KOPT-K1 (cell line): Measurements from ENCODE around the gene SCIN.
"Not testable (repeated sequence)": the region's sequence is repeated elsewhere in the genome, so short reads cannot be mapped to it uniquely, and the experiment has no call there.

Source experiments
- H3K27ac ChIP-seq: fragments of 200-600 bp; sonication (generic); 2 replicates; pipeline ENCODE4 v1.5.1; 2016; ENCODE audit warnings: antibody characterized with exemption, mild to moderate bottlenecking, low read depth, low read length; ENCODE audit not compliant: poor library complexity, severe bottlenecking
- H3K36me3 ChIP-seq: fragments of 200-600 bp; sonication (generic); 2 replicates; pipeline ENCODE4 v1.5.1; 2017; ENCODE audit warnings: antibody characterized with exemption, mild to moderate bottlenecking, low read length, moderate library complexity; ENCODE audit not compliant: insufficient read depth
- H3K9me3 ChIP-seq: fragments of 200-600 bp; sonication (generic); 2 replicates; pipeline ENCODE4 v1.5.1; 2017; ENCODE audit warnings: antibody characterized with exemption, low read length, mild to moderate bottlenecking; ENCODE audit not compliant: insufficient read depth, poor library complexity, severe bottlenecking

Gene SCIN

DNA sequence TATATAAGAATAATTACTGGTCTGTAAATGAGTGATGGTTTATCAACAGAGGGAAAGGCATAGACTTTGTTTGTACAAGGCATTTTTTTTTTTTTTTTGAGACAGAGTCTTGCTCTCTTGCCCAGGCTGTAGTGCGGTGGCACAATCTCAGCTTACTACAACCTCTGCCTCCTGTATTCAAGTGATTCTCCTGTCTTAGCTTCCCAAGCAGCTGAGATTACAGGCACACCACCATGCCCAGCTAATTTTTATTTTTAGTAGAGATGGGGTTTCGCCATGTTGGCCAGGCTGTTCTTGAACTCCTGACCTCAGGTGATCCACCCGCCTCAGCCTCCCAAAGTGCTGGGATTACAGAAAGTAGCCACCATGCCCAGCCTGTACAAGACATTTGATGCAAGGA is 120.9 kb downstream of the SCIN start:
- not testable (repeated sequence) for H3K27ac ChIP-seq, H3K36me3 ChIP-seq, H3K9me3 ChIP-seq

GRCh38 chr7:12692035-12692434 is 121.5 kb downstream of the SCIN start:
- no peaks in the 10 kb centered on the region for H3K36me3 ChIP-seq
- no peaks in the 10 kb centered on the region for H3K9me3 ChIP-seq
- H3K27ac ChIP-seq: no peak overlapping the region

DNA sequence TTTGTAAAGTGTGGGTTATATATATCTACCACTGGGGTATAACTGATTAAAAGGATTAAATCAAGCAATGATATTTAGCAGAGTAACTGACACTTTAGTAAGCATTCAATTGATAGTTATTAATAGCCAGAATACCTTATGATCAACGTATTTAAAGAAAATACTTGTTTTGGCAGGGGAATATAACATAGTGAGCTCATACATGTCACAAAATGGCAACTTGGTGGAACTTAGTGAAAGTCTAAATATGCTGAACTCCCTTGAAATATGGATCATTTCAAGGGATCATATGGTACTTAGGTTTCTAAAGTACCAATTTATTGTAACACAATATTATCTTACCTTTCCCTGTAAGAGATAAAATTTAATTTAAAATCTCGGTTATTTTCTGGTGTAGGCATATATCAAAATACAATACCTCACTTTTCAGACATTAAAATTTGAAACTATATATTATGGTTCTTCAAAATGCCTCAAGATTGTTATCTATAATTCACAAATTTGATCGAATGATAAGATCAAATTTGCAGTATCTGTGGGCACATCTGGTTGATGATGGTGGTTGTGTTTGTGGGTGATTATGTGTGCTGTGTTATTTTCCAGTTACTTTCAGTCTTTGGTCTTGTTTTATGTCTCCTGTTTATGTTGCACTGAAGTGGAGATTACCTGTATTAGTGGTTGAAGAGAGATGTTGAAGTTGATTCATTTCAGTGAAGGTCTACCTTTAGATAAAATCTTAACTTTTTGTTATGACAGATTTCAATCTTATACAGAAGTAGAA is 122.1 kb downstream of the SCIN start:
- H3K9me3 ChIP-seq: no peaks in the 10 kb centered on the region
- no peak overlapping the region for H3K27ac ChIP-seq
- H3K36me3 ChIP-seq: no peaks in the 10 kb centered on the region

DNA sequence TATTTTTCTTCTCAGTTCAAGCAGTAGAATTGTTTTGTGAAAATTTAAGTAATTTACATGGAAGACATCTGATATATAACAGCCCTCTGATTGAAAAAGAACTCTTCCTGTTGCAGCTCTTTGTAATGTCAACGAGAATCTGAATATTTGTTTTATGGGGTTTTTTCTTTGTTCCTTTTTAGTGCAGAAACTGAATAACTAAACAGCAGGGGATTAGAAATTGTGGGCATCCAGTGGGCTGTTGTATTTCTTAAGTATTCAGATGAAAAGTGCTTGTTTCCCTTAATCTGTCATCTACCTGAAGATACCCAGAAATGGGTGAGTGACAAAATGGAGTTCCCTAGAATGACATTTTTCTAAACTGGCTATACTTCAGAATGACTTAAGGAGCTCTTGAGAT is 124.3 kb downstream of the SCIN start:
- no peak overlapping the region for H3K27ac ChIP-seq
- H3K36me3 ChIP-seq: no peaks in the 10 kb centered on the region
- no peaks in the 10 kb centered on the region for H3K9me3 ChIP-seq

DNA sequence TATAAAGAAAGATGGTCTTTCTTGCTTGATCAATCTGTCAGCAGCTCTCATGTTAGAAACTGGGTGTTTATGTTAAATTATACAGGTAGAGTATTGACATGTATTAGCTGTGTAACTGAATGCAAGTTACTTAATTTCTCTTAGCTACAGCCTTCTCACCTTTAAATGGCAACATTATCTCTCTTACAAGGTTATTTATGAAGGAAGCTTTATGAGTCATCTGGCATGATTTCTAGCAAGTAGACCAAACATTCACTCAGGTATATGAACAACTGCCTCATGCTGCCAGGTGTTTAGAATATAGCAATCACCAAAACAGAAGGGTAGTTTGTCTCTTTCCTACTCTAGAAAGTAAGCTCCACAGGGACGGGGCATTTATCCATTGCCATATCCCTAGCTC is 125.4 kb downstream of the SCIN start:
- no peak overlapping the region for H3K27ac ChIP-seq
- no peaks in the 10 kb centered on the region for H3K9me3 ChIP-seq
- H3K36me3 ChIP-seq: no peaks in the 10 kb centered on the region

GRCh38 chr7:12699299-12699698 is 128.8 kb downstream of the SCIN start:
- H3K36me3 ChIP-seq: no peaks in the 10 kb centered on the region
- H3K27ac ChIP-seq: no peak overlapping the region
- H3K9me3 ChIP-seq: no peaks in the 10 kb centered on the region

DNA sequence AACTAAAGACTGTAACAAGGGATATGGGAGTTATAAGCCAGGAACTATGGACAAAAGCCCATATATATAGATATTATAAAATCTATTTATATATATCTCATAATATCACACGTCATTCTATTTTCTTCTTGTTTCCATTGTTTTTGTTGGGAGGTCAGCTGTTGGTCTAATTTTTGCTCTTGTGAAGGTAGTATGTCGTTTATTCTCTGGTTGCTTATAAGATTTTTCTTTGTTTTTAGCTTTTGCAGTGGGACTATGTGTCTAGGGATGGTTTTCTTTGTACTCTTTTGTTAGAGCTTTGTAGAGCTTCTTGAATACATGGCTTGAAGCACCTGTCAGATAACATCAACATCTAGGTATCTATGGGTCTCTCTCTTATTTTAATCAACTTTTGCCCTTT is 130.9 kb downstream of the SCIN start:
- Histone ChIP-seq H3K9me3 (no peaks in the 10 kb centered on the region), H3K27ac (no peak overlapping the region), H3K36me3 (no peaks in the 10 kb centered on the region)

GRCh38 chr7:12703881-12704280 is 133.4 kb downstream of the SCIN start:
- H3K27ac ChIP-seq: no peak overlapping the region
- no peaks in the 10 kb centered on the region for H3K36me3 ChIP-seq
- H3K9me3 ChIP-seq: no peaks in the 10 kb centered on the region

DNA sequence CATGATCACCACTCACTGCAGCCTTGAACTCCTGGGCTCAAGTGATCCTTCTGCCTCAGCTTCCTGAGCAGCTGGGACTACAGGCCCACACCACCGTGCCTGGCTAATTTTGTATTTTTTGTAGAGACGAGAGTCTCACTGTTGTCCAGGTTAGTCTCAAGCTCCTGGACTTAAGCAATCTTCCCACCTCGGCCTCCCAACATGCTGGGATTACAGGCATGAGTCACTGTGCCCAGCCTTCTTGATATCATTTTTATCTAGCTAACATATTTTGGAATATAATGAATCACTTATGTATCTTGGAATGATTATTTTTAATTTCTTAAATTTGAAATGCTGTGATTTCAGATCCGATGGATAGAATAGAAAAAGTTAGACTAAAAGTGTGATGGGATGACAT is 135.4 kb downstream of the SCIN start:
- Histone ChIP-seq H3K27ac (no peak overlapping the region), H3K36me3 (no peaks in the 10 kb centered on the region), H3K9me3 (no peaks in the 10 kb centered on the region)

DNA sequence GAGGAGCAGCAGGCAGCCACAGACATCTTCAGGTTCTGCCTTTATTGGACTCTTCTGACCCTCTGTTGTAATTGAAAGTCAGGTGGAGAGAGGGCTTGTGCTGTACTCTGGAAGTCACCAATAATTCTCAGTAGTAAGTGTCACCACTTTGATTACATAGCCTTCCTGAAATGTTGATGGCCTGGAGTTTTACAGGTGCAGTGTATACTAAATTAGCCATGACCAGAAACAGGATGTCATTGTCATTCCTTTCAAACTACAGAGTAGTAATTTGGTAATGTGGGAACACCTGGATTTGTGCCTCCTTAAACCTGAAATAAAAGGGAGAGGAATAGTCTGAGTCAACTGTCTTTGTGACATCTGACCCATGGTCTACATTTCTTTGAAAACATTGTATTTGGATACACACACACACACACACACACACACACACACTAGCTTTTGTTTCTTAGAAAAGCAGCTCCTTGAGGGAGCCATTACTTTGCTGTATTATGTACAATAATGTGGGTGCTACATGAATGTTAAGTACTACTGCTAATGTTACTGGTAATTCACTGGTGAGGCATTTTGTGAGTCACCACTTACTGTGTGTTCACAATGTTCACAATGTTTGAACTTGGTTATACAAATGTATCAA is 136.5 kb downstream of the SCIN start:
- no peak overlapping the region for H3K27ac ChIP-seq
- no peaks in the 10 kb centered on the region for H3K9me3 ChIP-seq
- H3K36me3 ChIP-seq: no peaks in the 10 kb centered on the region

DNA sequence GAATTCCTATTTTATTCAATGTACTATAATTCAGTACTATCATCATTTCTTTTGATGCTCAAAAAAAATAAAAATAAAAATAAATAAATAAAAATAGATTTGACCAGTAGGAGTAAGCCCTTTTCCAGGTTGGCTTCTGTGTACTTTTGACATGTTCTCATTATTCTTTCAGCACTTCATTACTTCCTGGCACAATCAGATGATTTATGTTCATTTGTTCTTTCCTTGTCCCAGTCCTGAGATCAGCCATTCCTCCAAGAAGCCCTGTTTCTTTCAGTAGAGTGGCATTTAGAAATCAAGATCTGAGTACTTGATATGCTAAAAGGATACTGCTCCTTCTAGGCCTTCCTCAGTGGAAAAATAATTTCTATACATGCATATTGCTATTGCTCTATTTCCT is 137.8 kb downstream of the SCIN start:
- H3K9me3 ChIP-seq: no peaks in the 10 kb centered on the region
- H3K27ac ChIP-seq: no peak overlapping the region

More for the DNA sequence above, 137.8 kb downstream of the SCIN start:
- H3K36me3 ChIP-seq: no peaks in the 10 kb centered on the region
